ENCODE data around the gene C1QTNF6. TPM values are rescaled to one million over a fixed set of nuclear protein-coding genes. Genes with fewer than 3 reads are reported as not detected.

C1QTNF6 gene
- total and polyA plus RNA-seq, 10 of the 15 experiments (the other 5 are each of a cell fraction or from before 2014, with no cell fraction given) = 0.16 to 4.1 (median 1.3) TPM

DNA sequence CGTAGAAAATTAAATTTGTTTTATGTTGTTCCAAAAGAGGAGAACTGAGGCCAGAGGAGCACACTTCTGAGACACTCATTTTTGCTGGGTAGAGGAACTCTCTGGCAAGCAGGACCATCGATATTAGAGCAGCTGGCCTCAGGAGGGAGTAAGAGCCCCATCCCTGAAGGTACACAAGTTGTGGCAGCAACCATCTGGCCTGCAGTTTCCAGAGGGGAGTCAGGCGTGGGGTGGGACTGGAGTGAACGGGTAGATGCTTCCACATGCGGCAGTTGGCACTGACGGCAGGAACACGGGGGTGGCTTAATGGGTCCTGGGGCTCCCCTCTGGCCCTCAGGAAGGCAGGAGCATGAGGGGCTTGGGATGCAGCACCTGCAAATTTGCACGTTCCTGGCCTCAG, 37.4 kb upstream of the C1QTNF6 start (continued):
- TF ChIP-seq, protein P1, sequence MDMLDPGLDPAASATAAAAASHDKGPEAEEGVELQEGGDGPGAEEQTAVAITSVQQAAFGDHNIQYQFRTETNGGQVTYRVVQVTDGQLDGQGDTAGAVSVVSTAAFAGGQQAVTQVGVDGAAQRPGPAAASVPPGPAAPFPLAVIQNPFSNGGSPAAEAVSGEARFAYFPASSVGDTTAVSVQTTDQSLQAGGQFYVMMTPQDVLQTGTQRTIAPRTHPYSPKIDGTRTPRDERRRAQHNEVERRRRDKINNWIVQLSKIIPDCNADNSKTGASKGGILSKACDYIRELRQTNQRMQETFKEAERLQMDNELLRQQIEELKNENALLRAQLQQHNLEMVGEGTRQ (IDR thresholded peaks at IDR 0.05; ENCODE audit: borderline replicate concordance, low read depth, low read length) = no peak
- no peak for TF ChIP-seq RFX5 (IDR thresholded peaks at IDR 0.05; ENCODE audit: low read depth, low read length)

DNA sequence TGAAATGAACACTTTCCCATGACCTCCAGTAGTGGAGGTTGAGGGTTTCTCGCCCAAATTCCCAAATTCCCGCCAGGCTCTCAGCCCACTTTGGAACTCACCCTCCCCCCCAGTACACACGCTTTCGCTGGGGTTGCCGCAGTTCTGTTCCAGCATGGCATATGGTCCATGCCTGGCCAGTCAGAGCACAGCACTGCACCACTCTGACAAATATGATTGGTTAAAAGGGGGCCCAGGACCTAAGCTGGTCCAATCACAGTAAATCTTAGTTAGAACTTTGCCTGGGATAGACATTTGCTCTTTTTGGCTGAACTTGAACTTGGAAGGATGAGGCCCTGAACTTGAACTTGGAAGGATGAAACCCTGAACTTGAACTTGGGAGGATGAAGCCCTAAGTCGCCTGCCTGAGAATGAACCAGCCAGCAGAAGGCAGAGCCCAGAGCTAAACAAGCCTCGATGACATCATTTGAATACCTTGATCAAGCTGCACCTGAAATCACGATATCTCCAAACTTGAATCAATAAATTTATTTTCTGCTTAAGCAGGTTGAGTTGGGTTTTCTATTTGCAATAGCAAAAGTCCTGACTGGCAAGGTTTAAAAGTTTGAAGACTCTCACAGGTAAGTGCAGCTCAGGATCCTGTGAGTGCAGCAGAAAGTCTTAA, 36.8 kb upstream of the C1QTNF6 start:
- Histone ChIP-seq H3K9ac (ENCODE audit: control insufficient read depth, insufficient read depth, low read length) (no peak overlapping the region), H3K36me3 (ENCODE audit: control insufficient read depth in 2 of 2, insufficient read depth in 2 of 2, low read length in 1 of 2) (peaks cover 24 to 39% of the 10 kb centered on the region in 2 experiments), H3K4me3 (no peak overlapping the region), H3K27me3 (replicated peaks in 1 of 2; ENCODE audit: control insufficient read depth in 2 of 2, insufficient read depth in 2 of 2, low read length in 1 of 2) (no peaks in the 10 kb centered on the region), H2AFZ (ENCODE audit: control insufficient read depth, low read depth, low read length) (no peak overlapping the region), H3K9me3 (replicated peaks; ENCODE audit: control insufficient read depth, insufficient read depth, low read length) (peaks cover 4% of the 10 kb centered on the region; the same call in 2 of the 3 replicates), H3K79me2 (ENCODE audit: control insufficient read depth, insufficient read depth, low read length) (peaks cover 40% of the 10 kb centered on the region), H3K4me1 (ENCODE audit: control insufficient read depth, insufficient read depth, low read length) (peaks cover 66% of the 10 kb centered on the region), H3K27ac (ENCODE audit: control insufficient read depth, insufficient read depth) (peak overlapping the region; percentile 80), H3K4me2 (ENCODE audit: control insufficient read depth, insufficient read depth) (no peak overlapping the region), H4K20me1 (ENCODE audit: control insufficient read depth, insufficient read depth) (no peaks in the 10 kb centered on the region)
- intact Hi-C loops (cut with micrococcal nuclease; ENCODE audit: unreplicated experiment) = loop anchor here (2.0 kb wide), 2 partner anchors 20 to 36 kb away; partner anchors contain the start of gene RAC2
- TF ChIP-seq, protein P2, sequence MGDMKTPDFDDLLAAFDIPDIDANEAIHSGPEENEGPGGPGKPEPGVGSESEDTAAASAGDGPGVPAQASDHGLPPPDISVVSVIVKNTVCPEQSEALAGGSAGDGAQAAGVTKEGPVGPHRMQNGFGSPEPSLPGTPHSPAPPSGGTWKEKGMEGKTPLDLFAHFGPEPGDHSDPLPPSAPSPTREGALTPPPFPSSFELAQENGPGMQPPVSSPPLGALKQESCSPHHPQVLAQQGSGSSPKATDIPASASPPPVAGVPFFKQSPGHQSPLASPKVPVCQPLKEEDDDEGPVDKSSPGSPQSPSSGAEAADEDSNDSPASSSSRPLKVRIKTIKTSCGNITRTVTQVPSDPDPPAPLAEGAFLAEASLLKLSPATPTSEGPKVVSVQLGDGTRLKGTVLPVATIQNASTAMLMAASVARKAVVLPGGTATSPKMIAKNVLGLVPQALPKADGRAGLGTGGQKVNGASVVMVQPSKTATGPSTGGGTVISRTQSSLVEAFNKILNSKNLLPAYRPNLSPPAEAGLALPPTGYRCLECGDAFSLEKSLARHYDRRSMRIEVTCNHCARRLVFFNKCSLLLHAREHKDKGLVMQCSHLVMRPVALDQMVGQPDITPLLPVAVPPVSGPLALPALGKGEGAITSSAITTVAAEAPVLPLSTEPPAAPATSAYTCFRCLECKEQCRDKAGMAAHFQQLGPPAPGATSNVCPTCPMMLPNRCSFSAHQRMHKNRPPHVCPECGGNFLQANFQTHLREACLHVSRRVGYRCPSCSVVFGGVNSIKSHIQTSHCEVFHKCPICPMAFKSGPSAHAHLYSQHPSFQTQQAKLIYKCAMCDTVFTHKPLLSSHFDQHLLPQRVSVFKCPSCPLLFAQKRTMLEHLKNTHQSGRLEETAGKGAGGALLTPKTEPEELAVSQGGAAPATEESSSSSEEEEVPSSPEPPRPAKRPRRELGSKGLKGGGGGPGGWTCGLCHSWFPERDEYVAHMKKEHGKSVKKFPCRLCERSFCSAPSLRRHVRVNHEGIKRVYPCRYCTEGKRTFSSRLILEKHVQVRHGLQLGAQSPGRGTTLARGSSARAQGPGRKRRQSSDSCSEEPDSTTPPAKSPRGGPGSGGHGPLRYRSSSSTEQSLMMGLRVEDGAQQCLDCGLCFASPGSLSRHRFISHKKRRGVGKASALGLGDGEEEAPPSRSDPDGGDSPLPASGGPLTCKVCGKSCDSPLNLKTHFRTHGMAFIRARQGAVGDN (IDR thresholded peaks at IDR 0.05) = no peak; the same call in 1 of the 2 replicates
- TF ChIP-seq ATF7 (IDR thresholded peaks at IDR 0.05; ENCODE audit: low read depth) (peak; percentile 70), NFYB (IDR thresholded peaks at IDR 0.05; ENCODE audit: insufficient read depth, low read depth, low read length) (peak; percentile 35; the same call in 1 of the 2 replicates)
- TF ChIP-seq, protein P3, sequence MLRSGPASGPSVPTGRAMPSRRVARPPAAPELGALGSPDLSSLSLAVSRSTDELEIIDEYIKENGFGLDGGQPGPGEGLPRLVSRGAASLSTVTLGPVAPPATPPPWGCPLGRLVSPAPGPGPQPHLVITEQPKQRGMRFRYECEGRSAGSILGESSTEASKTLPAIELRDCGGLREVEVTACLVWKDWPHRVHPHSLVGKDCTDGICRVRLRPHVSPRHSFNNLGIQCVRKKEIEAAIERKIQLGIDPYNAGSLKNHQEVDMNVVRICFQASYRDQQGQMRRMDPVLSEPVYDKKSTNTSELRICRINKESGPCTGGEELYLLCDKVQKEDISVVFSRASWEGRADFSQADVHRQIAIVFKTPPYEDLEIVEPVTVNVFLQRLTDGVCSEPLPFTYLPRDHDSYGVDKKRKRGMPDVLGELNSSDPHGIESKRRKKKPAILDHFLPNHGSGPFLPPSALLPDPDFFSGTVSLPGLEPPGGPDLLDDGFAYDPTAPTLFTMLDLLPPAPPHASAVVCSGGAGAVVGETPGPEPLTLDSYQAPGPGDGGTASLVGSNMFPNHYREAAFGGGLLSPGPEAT (IDR thresholded peaks at IDR 0.05; ENCODE audit: low read depth) = no peak
- FAIRE-seq (no peak), DNase-seq (ENCODE audit: low read depth, low spot score) (no peak), ATAC-seq (peak; percentile 22; the same call in 1 of the 3 replicates)
- RAD21 ChIA-PET (ENCODE audit: unreplicated experiment) = interaction anchor here (1.0 to 11.8 kb wide), 6 partner anchors 17 to 89 kb away, joined by 3 to 196 read pairs (median 7); partner anchors contain the start of gene RAC2
- POLR2A ChIA-PET = interaction anchor here (0.7 to 11.6 kb wide), 4 partner anchors 9 to 24 kb away, joined by 3 to 246 read pairs (median 5); partner anchors contain the start of gene RAC2
- SMC1A ChIA-PET (ENCODE audit: uncharacterized antibody, unreplicated experiment) = interaction anchor here (2.3 to 5.8 kb wide), 3 partner anchors 18 to 35 kb away, joined by 12 to 87 read pairs (median 56); partner anchors contain the start of gene RAC2
- BruUV-seq (replicated peaks) = no TSS peak
- in situ Hi-C loops (cut with MboI) = loop anchor here (25.0 kb wide), 1 partner anchor 1838 kb away; the partner anchor contains the start of gene HMOX1
- WGBS (ENCODE audit: insufficient coverage, insufficient replicate concordance, low lambda C conversion rate, missing lambda C conversion rate) = 57% methylated on average over 8 of the region's 8 CpGs
- CTCF ChIA-PET = interaction anchor here (1.1 to 4.9 kb wide), 9 partner anchors 9 to 85 kb away, joined by 4 to 66 read pairs (median 6); no protein-coding TSS in a partner anchor

All from GM12878 (cell line).